ENCODE measurements around the gene CNOT4.

Gene CNOT4

DNA sequence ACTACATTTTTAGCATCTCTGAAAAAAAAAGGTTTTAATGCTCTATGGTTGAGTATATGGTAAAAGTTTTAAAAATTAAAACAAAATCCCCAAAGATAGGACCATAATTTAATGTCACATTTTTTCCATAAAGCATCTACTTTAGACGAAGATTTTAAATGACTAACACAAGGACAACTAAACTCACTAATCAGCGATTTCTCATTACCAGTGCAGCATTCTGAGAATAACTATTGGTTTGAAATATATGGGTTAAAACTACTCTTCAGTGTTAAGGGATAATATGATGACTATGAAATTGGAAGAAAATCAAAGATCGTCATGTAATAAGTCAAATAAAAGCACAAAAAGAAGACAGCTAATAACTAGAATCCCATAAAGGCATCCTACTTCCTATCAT, 118.4 kb downstream of the CNOT4 start:
- no peak for DNase-seq

DNA sequence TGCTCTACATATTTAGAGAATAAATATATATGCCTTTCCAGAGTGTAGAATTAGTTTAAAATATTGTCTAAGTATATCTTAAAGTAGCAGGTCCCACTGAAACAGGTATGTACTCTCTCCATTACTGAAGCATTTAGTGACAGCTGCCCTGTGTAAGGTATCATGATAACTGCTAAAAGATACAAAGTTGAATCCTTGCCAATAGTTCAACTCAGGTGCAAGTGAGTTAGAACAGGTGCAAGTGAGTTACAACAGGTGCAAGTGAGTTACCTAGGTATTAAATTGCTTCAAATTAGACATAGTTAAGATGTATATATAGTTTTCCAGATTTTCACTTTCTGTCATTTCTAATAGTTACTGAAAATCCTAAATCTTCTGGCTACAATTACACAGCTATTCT, 119.1 kb downstream of the CNOT4 start:
- DNase-seq = peak in 1 of 2 experiments; percentile 25

DNA sequence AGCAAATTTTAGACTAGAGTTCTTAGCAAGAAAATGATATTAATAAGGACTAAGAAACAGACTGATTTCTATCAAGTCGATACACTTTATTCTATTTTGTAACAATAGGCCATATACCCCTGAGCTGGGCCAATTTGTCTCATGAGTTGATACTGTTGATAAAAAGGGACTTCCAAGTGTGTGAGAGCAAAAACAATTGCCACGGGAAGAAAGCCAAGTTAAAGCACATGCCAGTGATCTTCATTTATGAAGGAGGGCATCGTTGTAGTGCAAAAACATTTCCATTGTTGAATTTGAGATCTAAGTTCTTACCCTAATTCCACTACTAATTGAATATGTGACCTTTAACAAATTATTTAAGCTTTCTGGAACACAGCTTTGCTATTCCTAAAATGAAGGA, 119.9 kb downstream of the CNOT4 start:
- DNase-seq = no peak

DNA sequence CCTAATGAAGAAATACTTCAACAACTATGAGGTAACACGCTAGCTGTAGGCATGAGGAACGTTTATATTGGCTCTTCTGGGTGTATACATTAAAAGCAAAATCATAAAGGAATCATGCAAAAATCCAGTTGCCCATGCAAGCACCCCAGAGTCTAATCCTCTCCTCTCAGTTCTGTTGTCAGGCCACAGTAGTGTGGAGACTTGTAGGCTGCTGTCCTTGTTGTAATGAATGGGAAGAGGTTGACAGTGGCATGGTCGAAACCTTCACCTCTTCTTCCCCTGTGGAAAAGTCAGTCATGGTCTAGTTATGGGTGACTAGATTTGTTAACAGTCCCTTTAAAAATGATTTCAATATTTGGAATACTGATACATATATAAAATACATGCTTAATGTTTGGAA, 121.3 kb downstream of the CNOT4 start:
- no peak for DNase-seq

DNA sequence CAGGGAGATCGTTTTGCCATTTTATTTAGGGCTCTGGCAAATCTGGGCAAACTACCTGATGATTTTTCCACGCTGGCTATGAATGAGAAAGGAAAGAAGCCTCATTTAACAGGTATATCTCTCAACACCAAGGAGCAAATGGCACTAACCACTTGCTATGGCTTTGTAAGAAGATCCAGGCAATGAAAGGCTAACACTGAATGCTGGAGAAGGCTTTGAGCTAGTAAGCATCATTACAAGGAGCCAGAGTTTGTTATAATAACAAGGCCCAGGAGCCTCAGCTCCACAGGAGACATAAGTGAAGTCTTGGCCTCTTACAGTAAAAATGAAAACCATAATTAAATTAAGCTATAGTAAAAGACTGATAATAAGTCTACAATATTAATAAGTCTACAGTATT, 123.1 kb downstream of the CNOT4 start:
- DNase-seq = no peak

DNA sequence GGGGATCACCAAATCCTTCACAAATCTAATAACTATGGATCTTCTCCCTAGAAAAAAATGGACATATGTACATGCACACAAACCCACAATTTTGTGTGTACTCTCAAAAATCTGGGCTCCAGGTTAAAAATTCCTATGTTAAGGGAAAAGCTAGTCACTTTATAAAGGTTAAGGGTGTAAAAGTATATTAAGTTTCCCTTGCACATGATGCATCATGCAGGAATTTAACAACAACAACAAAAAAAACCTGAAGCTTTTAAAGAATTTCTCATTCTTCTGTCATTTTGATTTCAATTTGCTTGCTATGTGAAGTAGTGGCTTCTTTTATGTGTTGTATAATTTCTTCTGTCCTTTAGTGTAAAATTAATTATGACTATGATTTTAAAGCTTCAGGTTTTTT, 123.7 kb downstream of the CNOT4 start:
- DNase-seq = no peak

DNA sequence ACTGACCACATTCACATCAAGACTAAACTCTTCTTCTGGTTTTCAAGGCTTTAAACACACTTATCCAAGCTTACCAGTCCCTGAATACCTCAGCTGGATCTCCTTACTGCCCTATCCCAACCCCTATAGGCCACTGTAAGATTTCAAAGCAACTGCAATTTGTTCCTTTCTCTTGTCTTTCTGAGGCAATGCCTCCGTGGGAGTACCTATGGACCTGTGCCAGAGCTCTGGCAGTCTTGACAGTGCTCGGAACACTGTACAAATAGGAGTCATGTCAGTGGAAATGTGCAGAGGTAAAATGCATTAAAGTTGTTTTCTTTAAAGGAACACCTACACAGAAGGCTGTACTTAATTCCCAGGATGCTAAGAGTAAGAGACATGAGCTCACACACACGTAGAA, 124.7 kb downstream of the CNOT4 start:
- DNase-seq = no peak

DNA sequence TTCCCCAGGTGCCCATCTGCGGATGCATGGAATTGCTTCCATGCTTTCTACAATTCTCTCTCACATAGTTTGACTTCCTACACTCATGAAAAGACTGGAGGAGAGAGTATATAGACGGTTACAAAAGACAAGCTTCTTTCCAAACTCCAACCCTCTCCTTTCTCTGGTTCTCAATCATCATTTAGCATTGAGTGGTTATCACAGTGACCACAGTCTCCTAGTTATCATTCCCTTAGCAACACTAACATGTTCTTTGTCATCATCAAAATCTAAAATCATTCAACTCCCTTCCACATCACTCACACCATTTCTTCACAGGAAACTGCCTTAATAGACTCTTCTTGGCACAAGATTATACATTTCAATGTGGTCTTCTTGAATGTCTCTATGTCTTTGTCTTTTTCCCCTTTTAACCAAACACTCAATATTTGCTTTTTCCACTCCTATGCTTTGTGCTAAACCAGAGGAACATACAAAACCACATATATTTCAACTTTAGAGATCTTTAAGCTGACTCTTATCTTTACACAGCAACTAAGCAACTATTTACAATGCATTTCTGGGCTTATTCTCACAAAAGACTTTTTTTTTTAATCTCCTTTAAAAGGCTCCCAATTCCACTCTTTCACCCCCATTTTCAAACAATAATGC, 126.3 kb downstream of the CNOT4 start:
- no peak for DNase-seq

DNA sequence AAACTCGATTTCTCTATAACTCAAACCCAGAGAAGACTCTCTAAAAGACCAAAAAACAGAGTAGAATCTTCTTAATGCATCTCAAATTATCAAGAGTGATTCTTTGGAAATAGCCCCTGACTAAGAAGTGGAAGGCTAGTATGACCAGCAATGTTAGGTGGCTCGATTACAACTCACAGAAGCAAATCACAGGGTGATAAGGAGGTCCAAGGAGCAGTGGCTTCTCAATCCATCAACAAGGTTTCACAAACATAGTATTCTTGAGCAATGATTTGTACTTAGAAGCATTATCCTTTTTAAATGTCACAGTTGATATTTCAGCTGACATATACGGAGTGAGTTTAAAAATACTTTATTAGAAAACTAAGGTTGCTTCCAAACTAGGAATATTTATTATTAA, 127.7 kb downstream of the CNOT4 start:
- DNase-seq = no peak

DNA sequence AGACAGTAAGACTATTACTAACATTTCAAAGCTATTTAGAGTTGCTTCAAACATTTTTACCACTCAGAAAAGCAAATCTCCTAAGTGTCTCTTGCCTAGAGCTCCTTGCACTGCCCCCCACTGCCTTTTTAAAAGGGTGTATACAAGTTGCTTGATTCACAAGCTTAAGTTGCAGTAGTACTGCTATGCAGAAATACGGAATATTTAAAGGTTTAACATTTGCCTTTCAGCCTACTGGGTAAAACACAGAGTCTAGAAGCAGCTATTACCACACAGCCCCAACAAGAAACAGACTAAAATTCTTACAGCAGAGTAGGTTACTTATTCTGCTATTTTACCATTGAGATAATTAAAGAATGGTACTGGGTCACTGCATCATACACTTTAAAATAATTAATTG, 128.5 kb downstream of the CNOT4 start:
- no peak for DNase-seq

DNA sequence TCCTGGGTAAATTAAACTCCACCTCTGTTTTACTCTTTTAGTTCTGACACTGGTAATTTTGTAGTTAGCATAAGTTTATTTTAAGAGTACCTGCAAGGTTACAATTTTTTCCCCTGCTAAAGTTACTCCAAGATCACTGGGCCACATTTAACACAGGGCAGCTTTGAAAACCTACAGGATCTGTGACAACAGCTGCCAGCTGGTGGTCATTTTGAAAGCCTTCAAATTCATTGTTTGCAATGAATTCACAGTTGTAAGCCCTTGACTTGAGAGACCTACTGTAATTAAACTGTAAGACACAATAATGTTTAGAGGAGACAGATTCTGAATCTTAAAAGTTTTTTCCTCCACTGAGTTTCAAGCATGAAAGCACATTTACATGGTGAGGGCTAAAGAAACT, 129.6 kb downstream of the CNOT4 start:
- no peak for DNase-seq

DNA sequence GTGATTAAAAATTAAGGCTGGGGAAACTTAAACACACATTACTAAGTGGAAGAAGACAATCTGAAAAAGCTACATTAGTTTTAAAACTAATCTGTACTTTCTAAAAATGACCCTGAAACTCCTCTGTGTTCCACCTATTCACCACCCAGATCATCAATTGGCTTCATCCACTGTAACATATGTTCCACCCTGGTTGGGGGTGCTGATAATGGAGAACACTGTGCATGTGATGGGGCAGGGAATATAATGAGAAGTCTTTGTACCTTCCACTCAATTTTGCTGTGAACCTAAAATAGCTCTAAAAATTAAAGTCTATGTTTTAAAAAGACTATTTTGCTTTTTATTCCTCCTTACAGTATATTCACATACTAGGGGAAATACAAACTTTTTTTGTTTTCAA, 132.7 kb downstream of the CNOT4 start:
- no peak for DNase-seq

DNA sequence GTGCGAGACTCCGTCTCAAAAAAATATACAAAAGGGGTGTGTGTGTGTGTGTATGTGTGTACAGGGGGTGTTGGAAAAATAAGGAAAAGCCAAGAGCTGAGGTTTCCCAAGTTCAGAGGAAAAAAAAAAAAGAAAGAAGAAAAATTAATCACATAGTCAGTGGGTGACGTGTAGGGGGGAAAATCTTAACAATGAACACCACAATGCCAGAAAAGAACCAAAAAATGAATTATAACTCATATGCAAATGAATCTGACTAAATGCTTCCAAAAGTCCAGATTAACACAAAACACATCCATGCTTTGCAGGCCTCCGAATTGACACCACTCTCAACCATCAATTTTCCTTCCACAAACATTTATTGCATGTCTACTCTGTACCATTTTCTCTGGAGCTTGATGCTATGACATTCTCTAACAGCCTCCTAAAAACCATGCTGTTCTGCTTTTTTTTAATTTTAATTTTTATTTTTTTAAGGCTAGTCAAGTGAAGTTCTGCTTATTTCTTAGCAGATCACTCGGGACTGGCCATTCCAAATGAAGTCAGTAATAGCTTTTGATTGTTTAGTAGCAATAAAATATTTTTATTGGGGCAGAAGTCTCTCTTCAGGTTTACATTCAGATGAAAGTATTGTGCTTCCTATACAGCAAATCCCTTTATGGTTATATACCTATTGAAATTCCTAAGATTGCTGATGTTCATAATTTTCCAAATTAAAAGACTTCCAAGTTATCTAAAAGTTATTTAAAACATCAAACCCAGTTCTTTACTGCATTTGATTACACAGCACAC, 133.8 kb downstream of the CNOT4 start:
- no peak for DNase-seq

DNA sequence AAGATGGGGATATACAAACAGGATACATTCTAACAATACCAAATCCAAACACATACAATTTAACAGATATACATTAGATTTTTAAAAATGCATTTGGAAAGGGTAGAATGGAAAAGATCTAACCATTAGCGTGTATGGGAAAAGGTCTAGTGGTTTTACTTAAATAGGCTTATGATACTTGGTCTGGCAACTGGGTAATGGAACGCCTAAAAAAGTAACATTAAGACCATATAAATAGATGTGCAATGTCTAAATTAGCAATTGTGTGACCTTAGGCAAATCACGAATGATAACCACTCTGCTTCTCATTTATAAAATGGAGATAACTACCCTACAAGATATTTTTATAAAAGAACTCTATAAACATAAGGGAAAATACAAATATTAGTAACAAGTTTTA, 135.2 kb downstream of the CNOT4 start:
- DNase-seq = no peak

DNA sequence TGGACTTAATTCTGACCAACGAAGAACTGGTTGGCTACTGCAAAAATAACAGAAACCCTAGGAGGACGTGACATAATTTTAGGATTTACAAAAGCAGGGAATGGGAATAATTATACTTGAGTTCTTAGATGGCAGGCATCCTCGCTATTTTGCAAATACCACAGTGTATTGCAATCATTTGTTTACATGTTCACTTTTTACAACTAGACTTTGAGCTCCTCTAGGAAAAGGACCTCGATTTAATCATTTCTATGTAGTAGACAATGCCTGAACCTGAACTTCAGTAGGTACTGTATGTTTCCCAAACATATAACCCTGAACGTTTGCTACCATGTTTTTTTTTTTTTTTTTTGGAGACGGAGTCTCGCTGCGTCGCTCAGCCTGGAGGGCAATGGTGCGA, 137.7 kb downstream of the CNOT4 start:
- no peak for DNase-seq

DNA sequence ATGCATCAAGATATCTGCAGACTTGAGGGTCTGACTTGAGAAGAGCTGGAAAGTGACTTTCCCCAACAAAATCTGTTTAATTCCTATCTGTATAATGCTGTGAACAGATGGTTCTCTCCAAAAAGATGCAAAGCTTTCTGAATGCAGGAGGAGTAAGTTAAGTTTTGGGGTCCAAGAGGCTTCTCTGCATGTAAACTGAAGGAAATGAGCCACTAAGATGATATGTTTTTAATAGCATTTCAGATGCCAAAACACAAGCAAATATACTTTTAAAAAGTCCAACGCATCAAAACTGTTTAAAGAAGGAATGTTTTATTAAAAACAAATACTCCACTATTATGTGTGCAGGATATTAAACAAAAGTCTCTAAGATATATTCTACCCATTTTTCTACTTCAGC, 139.2 kb downstream of the CNOT4 start:
- no peak for DNase-seq

DNA sequence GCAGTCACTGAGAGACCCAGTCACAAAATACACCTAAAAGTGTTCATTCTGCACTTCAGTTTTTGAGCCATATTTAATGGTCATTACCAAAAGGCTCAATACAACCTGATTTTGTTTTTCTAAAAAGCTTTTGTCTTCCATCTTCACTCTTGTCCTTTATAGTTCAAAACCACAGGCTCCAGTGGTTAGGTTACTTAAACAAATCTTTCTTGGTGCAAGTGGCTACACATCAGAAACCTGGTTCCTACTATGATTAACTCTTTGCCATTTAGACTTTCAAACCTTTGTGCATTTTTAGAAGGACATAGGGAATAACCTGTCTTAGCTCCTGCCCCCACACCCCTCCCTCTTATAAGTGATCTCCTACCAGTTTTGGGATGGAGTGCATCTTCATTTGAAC, 140.5 kb downstream of the CNOT4 start:
- DNase-seq = no peak

DNA sequence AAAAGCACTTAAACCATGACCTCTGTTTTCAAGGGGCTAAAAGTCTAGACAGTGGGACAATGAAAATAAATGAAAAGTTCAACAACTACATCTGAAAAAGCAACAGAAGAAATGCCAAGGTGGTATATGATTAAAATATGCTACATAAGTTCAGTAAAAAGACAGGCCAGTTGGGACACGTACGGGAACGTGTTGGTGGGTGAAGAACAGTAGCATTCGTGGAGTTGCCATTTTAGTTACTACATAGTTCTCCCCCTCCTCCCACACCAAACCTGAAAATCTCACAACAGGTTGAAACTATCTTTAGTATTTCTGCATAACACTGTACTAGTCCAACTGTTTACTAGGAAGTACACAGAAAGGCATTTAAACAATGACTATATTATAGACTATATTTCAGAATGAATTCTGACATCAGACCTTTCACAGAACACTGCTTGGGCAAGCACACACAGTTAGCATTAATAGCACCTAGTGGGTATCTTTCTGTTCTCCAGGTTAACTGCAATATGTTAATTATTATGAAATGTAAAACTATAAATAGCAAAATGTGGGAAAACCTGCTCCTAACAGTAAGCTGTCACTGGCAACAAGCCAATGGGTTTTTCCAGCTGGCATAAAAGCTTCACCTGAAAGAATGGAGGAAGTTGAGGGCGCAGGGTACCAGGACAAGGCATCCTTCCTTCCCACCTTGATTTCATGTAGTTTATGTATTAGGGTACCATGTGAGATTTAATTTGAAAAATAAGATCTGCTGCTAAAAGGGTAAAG, 141.3 kb downstream of the CNOT4 start:
- peak in 1 of 2 experiments; percentile 32 for DNase-seq

DNA sequence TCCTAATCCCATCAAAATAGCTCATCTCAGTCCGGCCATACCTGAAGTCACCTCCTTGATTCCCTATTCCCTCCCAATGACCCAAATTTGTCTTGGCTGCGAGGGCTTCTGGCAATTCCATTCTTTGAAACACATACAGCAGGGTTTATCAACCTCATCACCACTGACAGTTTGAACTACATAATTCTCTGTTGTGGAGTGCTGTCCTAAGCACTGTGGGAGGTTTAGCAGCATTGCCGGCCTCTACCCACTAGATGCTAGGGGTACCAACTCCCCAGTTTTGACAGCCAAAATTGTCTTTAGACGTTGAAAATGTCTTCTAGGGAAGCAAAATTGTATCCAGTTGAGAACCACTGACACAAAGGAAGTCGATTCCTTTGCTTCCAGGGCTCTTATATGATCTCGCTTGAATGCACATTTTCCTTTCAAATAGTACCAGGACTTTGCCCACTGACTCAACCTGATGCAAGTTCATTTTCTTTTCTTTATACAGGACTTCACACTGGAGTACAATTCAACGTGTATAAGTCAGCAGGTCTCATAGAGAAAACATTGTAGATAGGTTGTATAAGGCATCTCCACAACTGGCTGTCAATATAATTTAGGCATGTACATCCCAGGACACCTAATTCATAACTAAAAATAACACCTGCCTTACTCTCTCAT, 142.9 kb downstream of the CNOT4 start:
- DNase-seq = no peak

DNA sequence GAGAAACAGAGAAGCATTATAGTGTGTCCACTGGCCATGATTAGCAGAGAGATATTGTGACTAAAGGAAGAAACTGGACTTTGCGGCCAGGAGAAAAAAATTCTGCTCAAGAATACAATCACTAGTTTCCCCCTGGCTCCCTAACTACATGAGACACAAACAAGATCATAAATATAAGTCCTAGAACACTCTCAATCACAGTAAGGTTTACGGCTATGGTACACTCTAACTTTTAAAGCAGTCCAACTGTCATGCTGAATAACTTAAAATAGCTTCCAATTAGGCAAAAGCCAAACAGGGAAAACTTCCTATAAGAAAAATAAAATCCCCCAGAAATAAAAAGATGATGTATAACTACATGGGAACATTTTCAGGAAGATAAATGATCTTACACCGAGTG, 144.2 kb downstream of the CNOT4 start:
- no peak for DNase-seq

DNA sequence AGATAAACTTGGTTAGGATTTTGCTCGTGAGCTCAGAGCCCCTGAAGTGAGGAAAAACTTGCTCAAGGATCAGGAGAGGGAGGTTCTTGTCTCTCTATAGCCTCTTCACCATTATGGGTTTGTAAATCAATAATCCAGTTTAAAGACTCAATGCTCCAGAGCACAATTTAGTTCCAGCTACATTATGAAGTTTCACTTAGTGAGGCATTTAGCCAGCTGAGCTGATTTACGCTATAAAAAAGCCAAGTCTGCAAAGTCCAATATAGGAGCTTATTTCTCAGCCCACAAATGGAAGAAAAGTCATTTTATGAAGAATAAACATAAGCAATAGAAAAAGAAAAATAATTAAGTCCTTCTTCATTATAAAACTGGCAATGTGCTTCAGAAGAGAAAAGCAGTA, 145.7 kb downstream of the CNOT4 start:
- no peak for DNase-seq

DNA sequence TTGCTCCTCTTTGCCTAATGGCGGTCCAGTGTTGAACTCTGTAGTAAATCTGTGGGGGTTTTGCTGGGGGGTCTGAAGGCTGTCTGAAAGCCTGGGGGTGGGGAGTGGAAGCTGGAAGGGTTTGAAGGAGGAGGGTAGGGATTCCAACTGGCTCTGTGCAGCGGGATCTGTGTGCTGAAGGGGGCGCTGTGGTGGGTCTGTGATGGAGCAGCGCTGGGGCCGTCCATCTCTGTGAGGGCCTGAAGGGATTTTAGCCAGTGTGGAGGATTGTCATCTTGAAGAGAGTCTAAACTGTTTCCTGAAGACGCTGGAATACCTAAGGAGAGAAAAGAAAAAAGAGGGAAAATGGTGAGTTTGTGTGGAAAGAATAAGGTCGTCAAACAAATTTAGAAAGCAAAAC, 147.0 kb downstream of the CNOT4 start:
- no peak for DNase-seq

DNA sequence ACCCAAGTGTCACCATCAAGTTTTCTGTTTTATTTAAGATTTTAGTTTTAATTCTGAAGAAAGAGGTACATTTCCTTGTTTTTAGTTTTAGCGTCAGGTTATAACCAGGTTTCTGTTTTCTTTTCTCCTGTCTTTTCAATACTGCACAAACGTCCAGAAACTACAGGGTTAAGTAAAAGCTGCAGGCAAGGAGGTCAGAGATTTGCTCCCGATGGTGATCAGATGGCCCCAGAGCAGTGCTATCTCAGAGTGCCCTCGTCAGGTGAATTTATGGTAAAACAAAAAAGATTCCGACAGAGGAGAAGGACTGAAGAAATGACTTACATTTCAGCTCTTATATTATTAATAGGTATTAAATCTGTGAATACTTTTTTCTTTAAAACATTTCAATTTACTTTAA, 148.1 kb downstream of the CNOT4 start:
- DNase-seq = peak; percentile 34 to 67

DNA sequence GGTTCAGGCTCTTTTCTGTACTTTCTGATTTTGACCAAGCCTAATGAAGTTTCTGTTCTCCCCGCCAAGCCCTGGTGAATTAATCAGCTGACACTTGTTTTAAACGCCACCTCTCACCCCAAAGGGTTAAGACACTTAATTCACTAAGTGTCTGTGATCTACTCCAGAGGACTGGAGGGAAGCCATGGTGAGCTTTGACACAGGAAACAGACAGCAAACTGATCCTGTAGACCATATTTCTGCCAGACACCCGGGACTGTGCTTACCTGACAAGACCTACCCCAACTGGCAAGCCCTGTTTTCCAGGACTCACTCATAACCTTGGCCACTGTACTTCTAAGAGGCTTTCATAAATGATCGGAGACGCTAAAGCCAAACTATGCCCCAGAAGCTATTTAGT, 150.3 kb downstream of the CNOT4 start:
- DNase-seq = peak in 1 of 2 experiments; percentile 12

All from NCI-H526 (cell line).